CMK (cell line): ENCODE results near the gene CCDC74A.
"Not testable (repeated sequence)": the region's sequence is repeated elsewhere in the genome, so short reads cannot be mapped to it uniquely, and the experiment has no call there.

Source experiments
- DNase-seq: peaks from one replicate; pipeline ENCODE4 v3.0.0-alpha.2; 2010; ENCODE audit warnings: low read depth

The CCDC74A gene

GRCh38 chr2:131527131-131528001 is at the start of gene CCDC74A:
Gene CCDC74A (plus strand): TSS chr2:131527888. CDS start chr2:131527971, 83 bp downstream.
- DNase-seq, result not testable (repeated sequence)

- DNase-seq, result not testable (repeated sequence)
These were observed 49.4 kb upstream of the CCDC74A start for GRCh38 chr2:131478074-131478849.

GRCh38 chr2:131478850-131479461 is 48.7 kb upstream of the CCDC74A start:
- not testable (repeated sequence) for DNase-seq

- DNase-seq, result not testable (repeated sequence)
These were observed 47.3 kb upstream of the CCDC74A start for GRCh38 chr2:131480351-131480750.

- DNase-seq, result not testable (repeated sequence)
These were observed 45.1 kb upstream of the CCDC74A start for GRCh38 chr2:131482506-131483155.

GRCh38 chr2:131483981-131484820 is 43.5 kb upstream of the CCDC74A start:
- not testable (repeated sequence) for DNase-seq

- not testable (repeated sequence) for DNase-seq
These were observed 42.7 kb upstream of the CCDC74A start for GRCh38 chr2:131484906-131485460.

GRCh38 chr2:131486201-131486902 is 41.3 kb upstream of the CCDC74A start:
- not testable (repeated sequence) for DNase-seq

GRCh38 chr2:131488306-131489205 is 39.1 kb upstream of the CCDC74A start:
- no peak for DNase-seq

- not testable (repeated sequence) for DNase-seq
These were observed 36.8 kb upstream of the CCDC74A start for GRCh38 chr2:131490616-131491468.

GRCh38 chr2:131491469-131491836 is 36.2 kb upstream of the CCDC74A start:
- not testable (repeated sequence) for DNase-seq

- not testable (repeated sequence) for DNase-seq
These were observed 35.7 kb upstream of the CCDC74A start, which contains the start of gene MZT2A for GRCh38 chr2:131492015-131492417. Gene MZT2A (minus strand): TSS chr2:131492397. CDS start chr2:131492376, 21 bp downstream.

GRCh38 chr2:131492418-131493198 is 35.1 kb upstream of the CCDC74A start:
- DNase-seq, result peak; percentile 76

GRCh38 chr2:131493199-131493968 is 34.3 kb upstream of the CCDC74A start:
- DNase-seq, result no peak

GRCh38 chr2:131495506-131495905 is 32.2 kb upstream of the CCDC74A start:
- not testable (repeated sequence) for DNase-seq

GRCh38 chr2:131498321-131498973 is 29.2 kb upstream of the CCDC74A start:
- not testable (repeated sequence) for DNase-seq
